IPS-15b (cell line): ENCODE data around the gene BRD4.

Experiments used
- H3K27me3 ChIP-seq: one replicate; pipeline ENCODE4 v1.6.1; 2013; ENCODE audit warnings: low read length; ENCODE audit not compliant: control insufficient read depth, insufficient read depth
- H3K36me3 ChIP-seq: one replicate; pipeline ENCODE4 v1.6.1; 2013; ENCODE audit warnings: low read length; ENCODE audit not compliant: control insufficient read depth, insufficient read depth
- H3K4me1 ChIP-seq: one replicate; pipeline ENCODE4 v1.6.1; 2013; ENCODE audit warnings: mild to moderate bottlenecking, low read length; ENCODE audit not compliant: control insufficient read depth, insufficient read depth
- H3K4me3 ChIP-seq: one replicate; pipeline ENCODE4 v1.5.1; 2013; ENCODE audit warnings: low read depth, low read length
- H3K9ac ChIP-seq: one replicate; pipeline ENCODE4 v1.6.1; 2013; ENCODE audit warnings: low read depth, mild to moderate bottlenecking, low read length
- H3K9me3 ChIP-seq: one replicate; pipeline ENCODE4 v1.6.1; 2013; ENCODE audit warnings: mild to moderate bottlenecking, low read length; ENCODE audit not compliant: control insufficient read depth, insufficient read depth

The BRD4 gene

DNA sequence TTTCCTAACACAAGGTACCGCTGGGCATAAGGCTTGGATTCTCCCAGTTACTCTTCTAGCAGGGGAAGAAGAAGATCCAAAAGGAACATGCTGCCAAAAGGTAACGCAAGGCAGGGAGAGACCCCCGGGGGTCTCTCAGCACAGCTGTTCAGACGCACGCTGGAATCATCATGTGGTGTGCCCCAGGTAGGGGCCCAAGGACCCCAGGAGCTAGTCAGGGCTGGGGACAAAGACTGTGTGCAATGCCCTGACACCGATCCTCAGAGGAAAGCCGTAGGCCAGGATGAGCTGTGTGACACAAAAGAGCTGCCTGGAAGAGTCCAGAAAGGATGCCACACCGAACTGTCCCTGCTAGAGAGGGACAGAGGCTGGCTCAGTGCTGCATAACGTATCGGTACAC is 77.8 kb downstream of the BRD4 start:
- no peaks in the 10 kb centered on the region for H3K27me3 ChIP-seq
- no peak overlapping the region for H3K4me3 ChIP-seq
- peaks cover 4% of the 10 kb centered on the region for H3K4me1 ChIP-seq
- H3K9me3 ChIP-seq = no peaks in the 10 kb centered on the region
- peaks cover 76% of the 10 kb centered on the region for H3K36me3 ChIP-seq
- no peak overlapping the region for H3K9ac ChIP-seq

DNA sequence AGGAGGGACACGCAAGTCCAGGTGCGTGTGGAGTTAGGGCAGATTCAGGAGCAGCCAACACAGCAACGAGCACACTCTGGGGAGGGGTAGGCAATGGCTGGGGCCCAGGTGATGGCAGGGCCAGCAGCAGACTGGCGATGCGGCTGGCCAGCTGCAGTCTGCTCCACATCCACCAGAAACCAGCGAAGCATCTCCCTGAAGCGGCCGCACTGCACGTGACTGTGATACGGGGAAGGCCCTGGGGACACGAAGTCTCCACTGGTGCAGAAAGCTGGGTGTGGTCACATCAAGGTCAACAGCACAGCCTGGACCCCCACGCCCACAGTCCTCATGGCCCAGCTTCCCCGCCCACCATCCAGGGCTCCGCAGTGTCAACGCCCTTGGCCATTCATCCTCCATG is 78.8 kb downstream of the BRD4 start:
- H3K36me3 ChIP-seq = peaks cover 76% of the 10 kb centered on the region
- H3K4me1 ChIP-seq = peaks cover 4% of the 10 kb centered on the region
- no peaks in the 10 kb centered on the region for H3K27me3 ChIP-seq
- no peak overlapping the region for H3K4me3 ChIP-seq
- H3K9me3 ChIP-seq = no peaks in the 10 kb centered on the region
- H3K9ac ChIP-seq = no peak overlapping the region

GRCh38 chr19:15253061-15253460 is 79.3 kb downstream of the BRD4 start:
- peaks cover 4% of the 10 kb centered on the region for H3K4me1 ChIP-seq
- H3K4me3 ChIP-seq = no peak overlapping the region
- H3K9me3 ChIP-seq = no peaks in the 10 kb centered on the region
- no peaks in the 10 kb centered on the region for H3K27me3 ChIP-seq
- H3K9ac ChIP-seq = no peak overlapping the region
- H3K36me3 ChIP-seq = peaks cover 76% of the 10 kb centered on the region

DNA sequence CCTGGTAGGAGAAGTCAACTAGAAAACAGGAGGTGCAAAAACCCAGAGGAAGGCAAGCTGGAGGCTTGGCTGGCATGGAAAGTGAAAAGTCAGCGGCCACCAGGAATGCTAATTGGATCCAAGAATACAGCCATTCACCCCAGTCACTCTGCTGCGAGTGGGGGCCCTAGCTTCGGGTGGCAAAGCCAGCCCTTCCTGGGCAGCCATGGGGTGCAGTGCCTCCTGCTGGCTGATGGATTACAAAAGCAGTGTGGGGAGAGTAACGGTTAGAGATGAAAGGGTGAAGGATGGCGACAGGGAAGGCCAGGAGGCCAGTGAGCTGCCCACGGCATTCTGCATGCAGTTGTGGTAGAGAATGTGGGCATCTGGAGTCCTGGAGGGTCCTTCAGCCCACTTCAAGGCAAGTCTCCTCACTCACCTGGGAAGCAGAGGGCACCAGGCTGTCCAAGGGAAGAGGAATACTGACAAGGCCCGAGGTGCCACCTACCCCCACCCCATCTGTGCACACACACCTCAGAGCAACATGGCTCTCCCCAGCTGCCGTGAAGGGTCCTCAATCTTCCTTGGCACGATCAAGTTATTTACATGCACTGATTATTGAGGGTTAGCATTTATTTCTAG is 79.8 kb downstream of the BRD4 start:
- Histone ChIP-seq H3K27me3 (no peaks in the 10 kb centered on the region), H3K4me1 (peaks cover 4% of the 10 kb centered on the region), H3K36me3 (peaks cover 77% of the 10 kb centered on the region), H3K9ac (no peak overlapping the region), H3K9me3 (no peaks in the 10 kb centered on the region), H3K4me3 (no peak overlapping the region)

DNA sequence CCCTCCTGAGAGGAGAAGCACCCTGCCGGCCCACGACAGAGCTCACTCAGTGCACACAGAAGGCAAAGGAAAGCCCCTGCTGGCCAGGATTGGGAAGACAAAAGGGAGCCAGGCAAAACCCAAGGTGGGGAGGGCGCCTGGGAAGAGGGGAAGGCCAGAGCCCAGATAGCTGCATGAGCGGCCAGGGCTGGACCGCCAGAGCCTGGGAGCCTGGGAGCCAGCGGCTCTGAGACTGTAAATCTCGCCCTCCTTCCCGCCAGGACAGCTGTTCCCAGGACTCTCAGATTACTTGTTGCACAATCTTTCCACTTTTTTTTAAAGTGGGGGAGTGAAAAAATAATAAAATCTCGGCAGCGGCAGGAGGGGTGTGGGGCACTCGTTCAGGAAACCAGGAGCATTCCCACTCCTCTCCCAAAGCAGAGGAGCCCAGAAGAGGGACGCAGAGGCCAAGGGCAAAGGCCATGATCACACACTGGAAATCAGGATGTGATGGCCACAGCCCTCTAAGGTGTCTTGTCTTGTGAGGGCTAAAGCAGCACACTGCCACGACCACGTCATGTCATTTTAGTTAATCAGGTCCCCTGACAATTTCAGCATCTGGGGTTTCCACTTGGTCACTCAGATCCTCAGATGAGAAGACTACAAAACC is 80.5 kb downstream of the BRD4 start:
- no peaks in the 10 kb centered on the region for H3K27me3 ChIP-seq
- H3K36me3 ChIP-seq = peaks cover 76% of the 10 kb centered on the region
- H3K9ac ChIP-seq = no peak overlapping the region
- no peak overlapping the region for H3K4me3 ChIP-seq
- H3K4me1 ChIP-seq = peaks cover 4% of the 10 kb centered on the region
- H3K9me3 ChIP-seq = no peaks in the 10 kb centered on the region

- no peak overlapping the region for H3K9ac ChIP-seq
Observed at GRCh38 chr19:15251010-15251748, 81.2 kb downstream of the BRD4 start.

DNA sequence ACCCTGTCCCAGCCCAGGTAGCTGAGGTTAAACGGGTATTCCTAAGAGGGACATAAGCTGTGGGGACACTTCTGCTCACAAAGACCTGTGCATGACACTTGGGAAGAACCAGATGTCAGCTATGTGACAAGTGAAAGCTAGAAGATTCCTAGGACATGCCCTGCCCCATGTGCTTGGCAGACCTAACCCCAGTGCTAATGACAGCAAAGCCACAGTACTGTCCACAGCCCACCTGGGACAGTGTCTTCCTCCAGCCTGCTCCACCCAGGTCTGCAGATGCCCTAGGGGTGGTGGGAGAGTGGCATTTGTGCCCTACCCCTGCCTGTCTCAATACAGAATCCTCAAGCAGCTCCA is 81.7 kb downstream of the BRD4 start:
- Histone ChIP-seq H3K9me3 (no peaks in the 10 kb centered on the region), H3K27me3 (no peaks in the 10 kb centered on the region), H3K4me3 (no peak overlapping the region), H3K36me3 (peaks cover 71% of the 10 kb centered on the region), H3K4me1 (peaks cover 4% of the 10 kb centered on the region), H3K9ac (no peak overlapping the region)

More at GRCh38 chr19:15251010-15251748, 81.2 kb downstream of the BRD4 start:
- Histone ChIP-seq H3K4me3 (no peak overlapping the region), H3K36me3 (peaks cover 74% of the 10 kb centered on the region), H3K9me3 (no peaks in the 10 kb centered on the region), H3K4me1 (peaks cover 4% of the 10 kb centered on the region), H3K27me3 (no peaks in the 10 kb centered on the region)

DNA sequence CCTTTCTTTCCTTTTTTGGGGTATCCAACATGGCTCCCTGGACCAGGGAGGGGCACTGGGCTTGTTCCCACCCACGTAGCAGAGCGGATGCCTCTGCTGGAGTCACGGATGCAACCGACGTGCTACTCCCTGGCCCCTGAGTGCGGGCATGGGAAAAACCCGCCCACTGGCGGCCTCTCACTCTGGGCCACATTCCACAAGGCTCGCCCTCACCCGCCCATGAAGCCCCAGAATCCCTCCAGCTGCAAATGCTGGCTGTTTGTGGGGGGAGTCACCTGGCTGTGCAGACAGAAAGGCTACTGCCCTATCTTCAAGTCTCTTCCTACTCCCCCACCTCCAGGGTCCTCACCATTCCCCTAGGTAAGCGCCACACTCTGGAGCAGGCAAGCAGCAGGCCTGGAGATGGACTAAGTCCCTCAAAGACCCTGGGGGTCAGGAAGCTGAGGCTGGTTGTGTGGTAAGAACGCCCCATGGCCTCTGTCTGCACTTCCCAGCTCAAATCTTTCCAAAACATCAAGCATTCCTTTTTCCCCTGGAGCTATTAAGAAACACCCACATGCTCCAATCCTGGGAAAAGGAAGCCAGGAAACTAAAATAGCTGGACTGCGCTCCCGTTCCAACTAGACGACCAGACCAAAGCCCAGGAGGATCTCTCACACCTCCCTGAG is 82.2 kb downstream of the BRD4 start:
- peaks cover 71% of the 10 kb centered on the region for H3K36me3 ChIP-seq
- H3K9ac ChIP-seq = no peak overlapping the region
- H3K27me3 ChIP-seq = no peaks in the 10 kb centered on the region
- no peaks in the 10 kb centered on the region for H3K9me3 ChIP-seq
- no peak overlapping the region for H3K4me3 ChIP-seq
- H3K4me1 ChIP-seq = peaks cover 4% of the 10 kb centered on the region

DNA sequence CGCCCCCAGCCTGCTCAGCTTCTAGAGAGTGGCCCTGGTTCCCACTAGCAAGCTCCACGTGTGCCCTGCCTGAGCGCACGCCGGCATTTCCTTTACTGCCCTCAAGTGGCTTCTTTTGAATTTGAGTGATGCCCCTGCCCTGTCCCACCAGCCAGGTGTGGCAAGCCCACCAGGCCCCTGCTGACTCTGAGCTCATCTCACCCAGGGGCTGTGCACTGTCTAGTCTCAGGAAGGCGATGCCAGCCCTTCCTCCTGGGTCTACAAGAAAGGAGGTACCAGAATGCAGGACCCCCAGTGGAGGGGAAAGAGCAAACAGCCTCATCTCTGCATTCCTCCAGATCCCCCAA is 82.8 kb downstream of the BRD4 start:
- Histone ChIP-seq H3K9me3 (no peaks in the 10 kb centered on the region), H3K36me3 (peaks cover 71% of the 10 kb centered on the region), H3K4me1 (peaks cover 4% of the 10 kb centered on the region), H3K27me3 (no peaks in the 10 kb centered on the region), H3K4me3 (no peak overlapping the region), H3K9ac (no peak overlapping the region)

DNA sequence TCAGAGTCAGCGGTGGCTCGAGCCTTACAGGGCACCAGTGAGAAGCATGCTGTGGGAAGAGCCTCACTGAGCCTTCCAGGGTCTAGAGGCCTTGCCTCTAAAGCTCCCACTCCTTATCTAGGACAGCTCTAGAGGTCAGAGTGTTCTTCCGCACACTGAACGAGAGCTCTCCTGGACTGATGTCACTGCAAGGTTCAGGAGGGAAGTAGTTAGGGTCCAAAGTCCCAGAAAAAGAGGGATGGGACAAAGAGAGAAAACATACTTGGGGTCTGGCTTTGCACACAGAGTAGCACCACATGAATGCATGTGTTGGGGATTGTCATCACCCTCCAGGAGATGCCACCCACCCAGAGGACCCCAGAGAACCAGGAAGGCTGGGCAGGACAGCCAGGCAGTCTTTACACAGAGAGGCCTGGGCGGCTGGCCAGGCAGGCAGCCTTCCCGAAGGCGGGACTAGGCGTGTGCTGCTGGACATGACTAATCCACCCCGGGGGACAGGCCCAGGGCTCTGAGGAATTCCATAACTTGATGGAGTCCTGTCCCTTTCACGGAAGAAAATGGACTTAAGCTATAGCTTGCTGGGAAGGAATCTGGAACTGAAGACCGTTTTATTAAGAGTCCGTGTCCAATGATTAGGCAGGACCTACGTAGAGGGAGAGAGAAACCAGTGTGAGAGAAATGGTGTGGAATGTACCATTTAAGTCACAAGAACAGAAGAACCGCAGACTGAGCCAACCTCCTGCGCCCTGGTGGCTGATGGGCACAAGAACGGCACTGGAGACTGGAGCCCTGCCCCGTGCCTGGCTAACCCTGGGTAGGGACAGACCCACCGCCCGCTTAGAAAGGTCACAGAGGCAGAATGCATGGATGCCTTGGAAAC is 83.5 kb downstream of the BRD4 start:
- Histone ChIP-seq H3K4me1 (peaks cover 4% of the 10 kb centered on the region), H3K4me3 (no peak overlapping the region), H3K27me3 (no peaks in the 10 kb centered on the region), H3K9ac (no peak overlapping the region), H3K36me3 (peaks cover 70% of the 10 kb centered on the region), H3K9me3 (no peaks in the 10 kb centered on the region)

- Histone ChIP-seq H3K36me3 (peaks cover 69% of the 10 kb centered on the region), H3K27me3 (no peaks in the 10 kb centered on the region), H3K4me1 (peaks cover 4% of the 10 kb centered on the region), H3K4me3 (no peak overlapping the region), H3K9me3 (no peaks in the 10 kb centered on the region), H3K9ac (no peak overlapping the region)
Observed at GRCh38 chr19:15248106-15248505, 84.2 kb downstream of the BRD4 start.
